HepG2 (cell line): ENCODE results near the gene OGG1. TPM values are rescaled to one million over a fixed set of nuclear protein-coding genes. Genes with fewer than 3 reads are reported as not detected.

Source experiments
- ATAC-seq: fragments of 200-7000 bp; cut with Tn5 transposase; 3 replicates; pipeline ENCODE4 v1.9.1; 2020; ENCODE audit warnings: mild to moderate bottlenecking, moderate library complexity
- BruUV-seq: library from RNA; stranded (reverse); fragments of 400-500 nt; replicated peaks from 2 replicates; lab custom pipeline; 2021; lab: Mats Ljungman, UMichigan
- CTCF ChIA-PET: fragments of 300-600 bp; formaldehyde crosslinking; extraction: SDS; loops from one replicate; lab custom pipeline; 2021; ENCODE audit warnings: low total read pairs, inconsistent platforms, low intra/inter-chr PET ratio; lab: Yijun Ruan, JAX
- POLR2A ChIA-PET: fragments of 350-600 bp; sonication (Branson Sonifier 250); formaldehyde crosslinking; loops from one replicate; lab custom pipeline; 2020; ENCODE audit warnings: antibody characterized with exemption, inconsistent platforms; lab: Yijun Ruan, JAX
- DNase-seq: peaks from one replicate; pipeline ENCODE4 v3.0.0-alpha.2; 2015; ENCODE audit warnings: low spot score
- FAIRE-seq: peaks from 3 replicates; lab custom pipeline; 2011; peaks lifted over from hg19 to GRCh38; lab: Jason Lieb, UNC
- H2AFZ ChIP-seq: one replicate; pipeline ENCODE4 v1.6.1; 2011; ENCODE audit warnings: low read length, inconsistent platforms
- H3K27ac ChIP-seq: fragments of 300-600 bp; 3 replicates; pipeline ENCODE4 v1.8.0; 2011; ENCODE audit warnings: mixed run types, mild to moderate bottlenecking, mixed read lengths, low read length, inconsistent platforms; ENCODE audit not compliant: insufficient read depth; ENCODE audit errors: extremely low read length
- H3K27me3 ChIP-seq, 2 experiments: fragments of 200-600 bp in 1 of 2; 2 replicates in 1 of 2; 3 replicates in 1 of 2; pipeline versions ENCODE4 v1.6.0 to v1.8.0; 2011; ENCODE audit warnings: low read length in 2 of 2, mild to moderate bottlenecking in 2 of 2, moderate library complexity in 2 of 2, inconsistent platforms in 1 of 2; ENCODE audit not compliant: insufficient read depth in 2 of 2, control insufficient read depth in 1 of 2
- H3K36me3 ChIP-seq, 2 experiments: fragments of 200-600 bp in 1 of 2; replicated peaks in 1 of 2; 2 replicates in 1 of 2; 3 replicates in 1 of 2; pipeline versions ENCODE4 v1.5.1 to v1.8.0; 2011; ENCODE audit warnings: low read length in 2 of 2, inconsistent platforms in 1 of 2; ENCODE audit not compliant: insufficient read depth in 2 of 2, control insufficient read depth in 1 of 2
- H3K4me1 ChIP-seq: 2 replicates; pipeline ENCODE4 v1.5.1; 2012; ENCODE audit warnings: low read length, inconsistent platforms; ENCODE audit not compliant: insufficient read depth
- H3K4me2 ChIP-seq: 2 replicates; pipeline ENCODE4 v1.6.0; 2011; ENCODE audit warnings: low read depth, low read length, inconsistent platforms
- H3K4me3 ChIP-seq, 3 experiments: fragments of 200-600 bp in 1 of 3; sonication (generic), shearing (Covaris generic) in 1 of 3; replicated peaks in 1 of 3; 2 replicates each; pipeline ENCODE4 v1.5.1; 2011 to 2016; ENCODE audit warnings: low read length in 3 of 3, inconsistent platforms in 2 of 3, low read depth in 2 of 3, mild to moderate bottlenecking in 2 of 3, control low read depth in 1 of 3, mixed read lengths in 1 of 3; ENCODE audit not compliant: insufficient read depth in 1 of 3
- H3K79me2 ChIP-seq: one replicate; pipeline ENCODE4 v1.6.1; 2011; ENCODE audit warnings: low read length, inconsistent platforms; ENCODE audit not compliant: insufficient read depth
- H3K9ac ChIP-seq: 2 replicates; pipeline ENCODE4 v1.6.0; 2011; ENCODE audit warnings: mild to moderate bottlenecking, low read depth, low read length, inconsistent platforms; ENCODE audit not compliant: insufficient read depth
- H3K9me3 ChIP-seq: 2 replicates; pipeline ENCODE4 v1.5.1; 2012; ENCODE audit warnings: mild to moderate bottlenecking, low read length
- H4K20me1 ChIP-seq: 2 replicates; pipeline ENCODE4 v1.6.0; 2011; ENCODE audit warnings: inconsistent platforms, mild to moderate bottlenecking, low read length, moderate library complexity; ENCODE audit not compliant: insufficient read depth
- CHD4 ChIP-seq: fragments of 200-600 bp; sonication (generic); IDR thresholded peaks from 2 replicates; pipeline ENCODE4 v1.7.0; 2017; ENCODE audit warnings: mild to moderate bottlenecking, low read length, borderline replicate concordance
- ELF3 ChIP-seq: IDR thresholded peaks from 2 replicates; pipeline ENCODE4 v1.6.1; 2016; ENCODE audit warnings: missing genetic modification reagents, missing compliant biosample characterization
- FOSL2 ChIP-seq: sonication (generic); formaldehyde crosslinking; IDR thresholded peaks from 2 replicates; pipeline ENCODE4 v1.4.0; 2020; ENCODE audit warnings: missing genetic modification reagents
- ISL2 ChIP-seq: sonication (generic); formaldehyde crosslinking; IDR thresholded peaks from 2 replicates; pipeline ENCODE4 v1.5.0; 2020; ENCODE audit warnings: missing genetic modification reagents
- KDM5A ChIP-seq: fragments of 200-600 bp; sonication (generic); IDR thresholded peaks from 2 replicates; pipeline ENCODE4 v1.7.0; 2018; ENCODE audit warnings: antibody characterized with exemption, mild to moderate bottlenecking, low read length, borderline replicate concordance
- MXD4 ChIP-seq: IDR thresholded peaks from 2 replicates; pipeline ENCODE4 v1.6.1; 2016; ENCODE audit warnings: mild to moderate bottlenecking, missing biosample characterization, missing genetic modification reagents
- MXI1 ChIP-seq: IDR thresholded peaks from 3 replicates; pipeline ENCODE4 v1.6.1; 2012; ENCODE audit warnings: low read depth, low read length, inconsistent platforms, borderline replicate concordance
- MYC ChIP-seq: sonication (generic); formaldehyde crosslinking; IDR thresholded peaks from 2 replicates; pipeline ENCODE4 v1.9.0; 2021; ENCODE audit warnings: missing genetic modification reagents, borderline replicate concordance
- NBN ChIP-seq: fragments of 450-650 bp; conservative IDR thresholded peaks from 2 replicates; pipeline ENCODE4 v1.6.1; 2017
- NCOA1 ChIP-seq: sonication (generic); formaldehyde crosslinking; IDR thresholded peaks from 2 replicates; pipeline ENCODE4 v1.9.0; 2021; ENCODE audit warnings: missing genetic modification reagents
- NFIB ChIP-seq: sonication (generic); formaldehyde crosslinking; IDR thresholded peaks from 2 replicates; pipeline ENCODE4 v1.9.0; 2021; ENCODE audit warnings: missing genetic modification reagents, mild to moderate bottlenecking, borderline replicate concordance
- PHF20 ChIP-seq: sonication (generic); formaldehyde crosslinking; IDR thresholded peaks from 2 replicates; pipeline ENCODE4 v1.5.0; 2020; ENCODE audit warnings: mild to moderate bottlenecking, missing genetic modification reagents
- POLR2A ChIP-seq, 2 experiments: IDR thresholded peaks; 2 replicates each; pipeline ENCODE4 v1.6.1; 2011; ENCODE audit warnings: low read depth in 2 of 2, low read length in 2 of 2, mild to moderate bottlenecking in 1 of 2, moderate library complexity in 1 of 2; ENCODE audit not compliant: insufficient read depth in 1 of 2
- RAD21 ChIP-seq: fragments of 450-650 bp; formaldehyde crosslinking; IDR thresholded peaks from 2 replicates; pipeline ENCODE4 v1.5.0; 2020; ENCODE audit warnings: mild to moderate bottlenecking
- SAP130 ChIP-seq: IDR thresholded peaks from 2 replicates; pipeline ENCODE4 v1.6.1; 2016; ENCODE audit warnings: low read depth
- SNRNP70 ChIP-seq: fragments of 200-400 bp; formaldehyde crosslinking; IDR thresholded peaks from 2 replicates; pipeline ENCODE4 v1.6.1; 2017; ENCODE audit warnings: mild to moderate bottlenecking, low read depth, low read length, moderate library complexity
- TBX3 ChIP-seq: fragments of 450-650 bp; IDR thresholded peaks from 2 replicates; pipeline ENCODE4 v1.6.1; 2017; ENCODE audit warnings: antibody characterized with exemption, mild to moderate bottlenecking, inconsistent platforms, borderline replicate concordance
- TOPORS ChIP-seq: sonication (generic); formaldehyde crosslinking; IDR thresholded peaks from 2 replicates; pipeline ENCODE4 v1.8.0; 2023; ENCODE audit warnings: mild to moderate bottlenecking, missing genetic modification reagents
- XRCC5 ChIP-seq: fragments of 200-400 bp; formaldehyde crosslinking; optimal IDR thresholded peaks from 2 replicates; pipeline ENCODE3; 2017; ENCODE audit warnings: mild to moderate bottlenecking, low read length
- ZNF124 ChIP-seq: sonication (generic); formaldehyde crosslinking; IDR thresholded peaks from 2 replicates; pipeline ENCODE4 v1.4.0; 2020; ENCODE audit warnings: missing genetic modification reagents
- ZNF160 ChIP-seq: sonication (generic); formaldehyde crosslinking; IDR thresholded peaks from 2 replicates; pipeline ENCODE4 v1.8.0; 2022; ENCODE audit warnings: mild to moderate bottlenecking, inconsistent platforms, missing genetic modification reagents
- ZNF296 ChIP-seq: sonication (generic); formaldehyde crosslinking; conservative IDR thresholded peaks from 2 replicates; pipeline ENCODE4 v1.5.0; 2020; ENCODE audit warnings: mild to moderate bottlenecking, missing genetic modification reagents
- ZNF629 ChIP-seq: sonication (generic); formaldehyde crosslinking; conservative IDR thresholded peaks from 2 replicates; pipeline ENCODE4 v1.5.0; 2020; ENCODE audit warnings: missing genetic modification reagents
- ZNF672 ChIP-seq: sonication (generic); formaldehyde crosslinking; IDR thresholded peaks from 2 replicates; pipeline ENCODE4 v1.8.1; 2022; ENCODE audit warnings: missing genetic modification reagents
- WGBS: methylation state at CpG from one replicate; pipeline ENCODE4 v1.1.6; 2017; ENCODE audit warnings: low lambda C conversion rate; 5-methylcytosine and 5-hydroxymethylcytosine counted together
- in situ Hi-C: cut with HindIII; loops from 2 replicates; pipeline ENCODE4 v1.10.0; 2017; ENCODE audit warnings: low pct_unique_long_range_greater_than_20kb; ENCODE audit not compliant: extremely low pct_ligation_motif_present
- intact Hi-C: fragments of 100-400 bp; cut with micrococcal nuclease; formaldehyde crosslinking; loops from one replicate; pipeline ENCODE4 v1.10.0; 2022; ENCODE audit not compliant: unreplicated experiment
- polyA plus RNA-seq, 8 experiments: library from polyadenylated mRNA; depleted of rRNA in 3 of 8; stranded (reverse) in 7 of 8; unstranded in 1 of 8; fragments of >200 nt; fragmentation: Illumina TruSeq in 4 of 8; extraction: Trizol in 4 of 8; gene quantifications; 2 replicates each; pipeline versions ENCODE4 v1.2.1 to v1.2.3, GENCODE V29; 2011 to 2016; ENCODE audit warnings: low read depth in 4 of 8, missing spikeins in 1 of 8, mixed read lengths in 1 of 8; ENCODE audit not compliant: insufficient read depth in 1 of 8
- total RNA-seq, 5 experiments: library from RNA; depleted of rRNA; stranded (reverse); fragments of >200 nt; fragmentation: Illumina TruSeq; extraction: Trizol; gene quantifications; 2 replicates each; pipeline ENCODE4 v1.2.3, GENCODE V29; 2016; ENCODE audit warnings: low read depth in 1 of 5
- TF ChIP-seq, protein P1 (sequence below): IDR thresholded peaks from 2 replicates; pipeline ENCODE4 v1.6.1; 2016
- TF ChIP-seq, protein P2 (sequence below): IDR thresholded peaks from 2 replicates; pipeline ENCODE4 v1.6.1; 2016

The OGG1 gene
- total and polyA plus RNA-seq, 2 of the 13 experiments (the other 11 are each of a cell fraction or from before 2014, with no cell fraction given) = 28.7 to 33.2 TPM

DNA sequence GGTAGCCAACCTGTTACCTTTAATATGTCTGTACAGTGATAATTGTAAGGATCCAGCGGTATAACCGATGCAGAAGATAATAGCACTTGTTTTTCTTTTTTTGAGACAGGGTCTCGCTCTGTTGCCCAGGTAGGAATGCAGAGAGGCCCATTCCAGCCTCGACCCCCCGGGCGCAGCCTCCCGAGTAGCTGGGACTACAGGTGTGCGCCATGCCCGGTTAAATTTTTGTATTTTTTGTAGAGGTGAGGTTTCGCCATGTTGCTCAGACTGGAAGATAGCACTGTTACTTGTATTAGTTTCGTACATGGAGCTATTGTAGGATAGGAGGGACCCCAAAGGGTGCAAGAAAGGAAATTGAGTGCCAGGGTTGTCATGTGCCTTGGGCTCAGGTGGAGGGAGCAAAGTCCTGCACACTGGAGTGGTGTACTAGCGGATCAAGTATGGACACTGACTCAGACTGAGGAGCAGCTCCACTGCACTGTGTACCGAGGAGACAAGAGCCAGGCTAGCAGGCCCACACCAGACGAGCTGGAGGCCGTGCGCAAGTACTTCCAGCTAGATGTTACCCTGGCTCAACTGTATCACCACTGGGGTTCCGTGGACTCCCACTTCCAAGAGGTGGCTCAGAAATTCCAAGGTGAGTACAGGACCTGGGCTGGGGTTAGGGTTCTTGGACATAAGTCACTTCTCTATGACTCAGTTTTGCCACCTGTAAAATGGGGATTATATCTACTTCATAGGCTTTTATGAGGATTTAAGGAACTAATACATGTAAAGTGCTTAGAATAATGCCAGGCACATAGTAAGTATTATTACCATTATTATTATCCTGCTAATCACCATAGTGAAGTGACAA is 1.0 kb downstream of the OGG1 start:
- WGBS = 12% methylated on average over 17 of the region's 17 CpGs
- POLR2A ChIA-PET = interaction anchor here (1.2 to 4.0 kb wide), 10 partner anchors 9 to 497 kb away, joined by 4 to 50 read pairs (median 9); partner anchors contain the start of genes ARPC4, BRPF1, CAMK1 and MTMR14
- Histone ChIP-seq H3K9me3 (no peaks in the 10 kb centered on the region), H3K79me2 (peaks cover 13% of the 10 kb centered on the region), H4K20me1 (no peaks in the 10 kb centered on the region), H3K9ac (peak overlapping the region; percentile 72), H3K36me3 (peaks cover 25 to 37% of the 10 kb centered on the region in 2 experiments), H3K4me3 (peak overlapping the region; percentile 83 to 93 (median 89)), H2AFZ (no peak overlapping the region), H3K4me2 (peak overlapping the region; percentile 90), H3K27ac (peak overlapping the region; percentile 72), H3K27me3 (no peaks in the 10 kb centered on the region), H3K4me1 (peaks cover 19% of the 10 kb centered on the region)
- CTCF ChIA-PET = no interaction called here
- in situ Hi-C loops (no loop called here), intact Hi-C loops (no loop called here)
- peak; percentile 55 for ATAC-seq
- DNase-seq = peak; percentile 53
- FAIRE-seq = peak; percentile 81
- no TSS peak for BruUV-seq
- no peak for TF ChIP-seq TBX3
- TF ChIP-seq KDM5A = peak; percentile 24
- TF ChIP-seq ZNF124 (CRISPR knock-in tag) = no peak; the same call in 1 of the 2 replicates
- no peak for TF ChIP-seq ZNF672 (CRISPR knock-in tag)
- TF ChIP-seq NFIB (CRISPR knock-in tag) = no peak
- TF ChIP-seq ELF3 (CRISPR knock-in tag) = 0 out of 2 replicates have a peak, but pooled peaks have one; percentile 12
- no peak for TF ChIP-seq NBN
- TF ChIP-seq, protein P1, sequence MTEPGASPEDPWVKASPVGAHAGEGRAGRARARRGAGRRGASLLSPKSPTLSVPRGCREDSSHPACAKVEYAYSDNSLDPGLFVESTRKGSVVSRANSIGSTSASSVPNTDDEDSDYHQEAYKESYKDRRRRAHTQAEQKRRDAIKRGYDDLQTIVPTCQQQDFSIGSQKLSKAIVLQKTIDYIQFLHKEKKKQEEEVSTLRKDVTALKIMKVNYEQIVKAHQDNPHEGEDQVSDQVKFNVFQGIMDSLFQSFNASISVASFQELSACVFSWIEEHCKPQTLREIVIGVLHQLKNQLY (CRISPR knock-in tag) = 0 out of 2 replicates have a peak, but pooled peaks have one; percentile 16
- peak; percentile 42; the same call in 1 of the 2 replicates for TF ChIP-seq SAP130
- no peak for TF ChIP-seq PHF20 (CRISPR knock-in tag)
- 0 out of 2 replicates have a peak, but pooled peaks have one; percentile 13 for TF ChIP-seq TOPORS
- peak in 1 of 2 experiments; percentile 38; a peak in 1 of 4 replicates for TF ChIP-seq POLR2A (IDR thresholded peaks at IDR 0.05; ENCODE audit: insufficient read depth in 1 of 2, low read depth in 2 of 2, low read length in 2 of 2)
- TF ChIP-seq, protein P2, sequence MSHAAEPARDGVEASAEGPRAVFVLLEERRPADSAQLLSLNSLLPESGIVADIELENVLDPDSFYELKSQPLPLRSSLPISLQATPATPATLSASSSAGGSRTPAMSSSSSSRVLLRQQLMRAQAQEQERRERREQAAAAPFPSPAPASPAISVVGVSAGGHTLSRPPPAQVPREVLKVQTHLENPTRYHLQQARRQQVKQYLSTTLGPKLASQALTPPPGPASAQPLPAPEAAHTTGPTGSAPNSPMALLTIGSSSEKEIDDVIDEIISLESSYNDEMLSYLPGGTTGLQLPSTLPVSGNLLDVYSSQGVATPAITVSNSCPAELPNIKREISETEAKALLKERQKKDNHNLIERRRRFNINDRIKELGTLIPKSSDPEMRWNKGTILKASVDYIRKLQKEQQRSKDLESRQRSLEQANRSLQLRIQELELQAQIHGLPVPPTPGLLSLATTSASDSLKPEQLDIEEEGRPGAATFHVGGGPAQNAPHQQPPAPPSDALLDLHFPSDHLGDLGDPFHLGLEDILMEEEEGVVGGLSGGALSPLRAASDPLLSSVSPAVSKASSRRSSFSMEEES = peak; percentile 65; the same call in 1 of the 2 replicates
- no peak for TF ChIP-seq ZNF296 (CRISPR knock-in tag)
- TF ChIP-seq ISL2 (CRISPR knock-in tag) = no peak
- peak; percentile 29; the same call in 1 of the 3 replicates for TF ChIP-seq MXI1
- peak; percentile 97 for TF ChIP-seq ZNF629 (CRISPR knock-in tag)
- no peak for TF ChIP-seq SNRNP70
- TF ChIP-seq FOSL2 (CRISPR knock-in tag) = peak; percentile 59
- no peak for TF ChIP-seq ZNF160
- TF ChIP-seq MYC (CRISPR knock-in tag) = peak; percentile 28; the same call in 1 of the 2 replicates
- TF ChIP-seq MXD4 (CRISPR knock-in tag) = peak; percentile 63; the same call in 1 of the 2 replicates
- peak; percentile 21 for TF ChIP-seq XRCC5
- peak; percentile 92; the same call in 1 of the 2 replicates for TF ChIP-seq CHD4
- TF ChIP-seq NCOA1 (CRISPR knock-in tag) = 0 out of 2 replicates have a peak, but pooled peaks have one; percentile 58
- TF ChIP-seq RAD21 (CRISPR knock-in tag) = peak; percentile 34; the same call in 1 of the 2 replicates
